GM23338 (cell line): ENCODE results near the gene CACNB4. TPM values are rescaled to one million over a fixed set of nuclear protein-coding genes. Genes with fewer than 3 reads are reported as not detected.

Experiments used
- ATAC-seq: fragments of 200-7000 bp; cut with Tn5 transposase; 3 replicates; pipeline ENCODE4 v1.9.1; 2020
- DNase-seq: peaks from one replicate; pipeline ENCODE4 v3.0.0-alpha.2; 2015; ENCODE audit warnings: low spot score
- H2AFZ ChIP-seq: fragments of 200-600 bp; sonication (generic); 2 replicates; pipeline ENCODE4 v1.8.0; 2016; ENCODE audit warnings: antibody characterized with exemption, mild to moderate bottlenecking, moderate library complexity
- H3F3A ChIP-seq: fragments of 200-600 bp; sonication (generic); replicated peaks from 2 replicates; pipeline ENCODE4 v1.8.0; 2017; ENCODE audit warnings: antibody characterized with exemption, mixed run types, low read depth
- H3K27ac ChIP-seq: fragments of 200-600 bp; sonication (generic); 2 replicates; pipeline ENCODE4 v1.6.1; 2016; ENCODE audit warnings: low read depth
- H3K27me3 ChIP-seq: fragments of 200-600 bp; sonication (generic); 2 replicates; pipeline ENCODE4 v1.8.0; 2016; ENCODE audit warnings: mild to moderate bottlenecking, mixed run types, moderate library complexity; ENCODE audit not compliant: insufficient read depth
- H3K36me3 ChIP-seq: fragments of 200-600 bp; sonication (generic); 2 replicates; pipeline ENCODE4 v1.8.0; 2016; ENCODE audit warnings: mild to moderate bottlenecking; ENCODE audit not compliant: insufficient read depth
- H3K4me1 ChIP-seq: fragments of 200-600 bp; sonication (generic); 2 replicates; pipeline ENCODE4 v1.8.0; 2016; ENCODE audit warnings: mild to moderate bottlenecking, moderate library complexity; ENCODE audit not compliant: insufficient read depth
- H3K4me2 ChIP-seq: fragments of 200-600 bp; sonication (generic); 2 replicates; pipeline ENCODE4 v1.7.1; 2017; ENCODE audit warnings: mixed run types
- H3K4me3 ChIP-seq: fragments of 200-600 bp; sonication (generic); 2 replicates; pipeline ENCODE4 v1.6.1; 2016; ENCODE audit warnings: mixed run types
- H3K79me2 ChIP-seq: fragments of 200-600 bp; sonication (generic); replicated peaks from 2 replicates; pipeline ENCODE4 v1.8.0; 2017; ENCODE audit warnings: mild to moderate bottlenecking; ENCODE audit not compliant: insufficient read depth
- H3K9me2 ChIP-seq: fragments of 200-600 bp; sonication (generic); 2 replicates; pipeline ENCODE4 v1.8.0; 2017; ENCODE audit not compliant: insufficient read depth
- H4K20me1 ChIP-seq: fragments of 200-600 bp; sonication (generic); replicated peaks from 2 replicates; pipeline ENCODE4 v1.8.0; 2017; ENCODE audit warnings: mild to moderate bottlenecking; ENCODE audit not compliant: insufficient read depth
- H3K27ac Mint-ChIP-seq: 2 replicates; pipeline ENCODE4 v1.8.0; 2020; ENCODE audit warnings: inconsistent platforms, mild to moderate bottlenecking, moderate library complexity, mixed read lengths
- H3K27me3 Mint-ChIP-seq: 3 replicates; pipeline ENCODE4 v1.8.0; 2022; ENCODE audit warnings: low read depth, mild to moderate bottlenecking, moderate library complexity, mixed read lengths, inconsistent platforms; ENCODE audit not compliant: insufficient read depth, poor library complexity
- H3K36me3 Mint-ChIP-seq: 3 replicates; pipeline ENCODE4 v1.8.0; 2021; ENCODE audit warnings: low read depth, mild to moderate bottlenecking, inconsistent platforms, moderate library complexity, mixed read lengths
- H3K4me1 Mint-ChIP-seq: 3 replicates; pipeline ENCODE4 v1.8.0; 2020; ENCODE audit warnings: mild to moderate bottlenecking, inconsistent platforms, mixed read lengths
- H3K4me3 Mint-ChIP-seq: 3 replicates; pipeline ENCODE4 v1.8.0; 2021; ENCODE audit warnings: moderate library complexity, mild to moderate bottlenecking, inconsistent platforms, mixed read lengths
- H3K9me3 Mint-ChIP-seq: 3 replicates; pipeline ENCODE4 v1.8.0; 2020; ENCODE audit warnings: moderate library complexity, mild to moderate bottlenecking, inconsistent platforms, mixed read lengths
- CREB1 ChIP-seq: fragments of 250-450 bp; sonication (Bioruptor Pico); IDR thresholded peaks from 2 replicates; pipeline ENCODE4 v1.5.0; 2020; ENCODE audit warnings: low read depth, mild to moderate bottlenecking, moderate library complexity
- EZH2 ChIP-seq: fragments of 200-600 bp; sonication (generic); IDR thresholded peaks from one replicate; pipeline ENCODE4 v1.8.0; 2017; ENCODE audit warnings: antibody characterized with exemption, mild to moderate bottlenecking, low read depth; ENCODE audit not compliant: unreplicated experiment
- EZH2phosphoT487 ChIP-seq: fragments of 200-600 bp; sonication (generic); IDR thresholded peaks from one replicate; pipeline ENCODE4 v1.8.1; 2018; ENCODE audit warnings: antibody characterized with exemption; ENCODE audit not compliant: unreplicated experiment
- JUNB ChIP-seq: IDR thresholded peaks from one replicate; pipeline ENCODE4 v1.6.1; 2016; ENCODE audit warnings: antibody characterized with exemption; ENCODE audit not compliant: unreplicated experiment
- NANOG ChIP-seq: IDR thresholded peaks from 2 replicates; pipeline ENCODE4 v1.6.1; 2016; ENCODE audit warnings: antibody characterized with exemption, borderline replicate concordance
- POLR2AphosphoS5 ChIP-seq: IDR thresholded peaks from 2 replicates; pipeline ENCODE4 v1.6.1; 2016; ENCODE audit warnings: antibody characterized with exemption, low read depth
- REST ChIP-seq: IDR thresholded peaks from one replicate; pipeline ENCODE4 v1.6.1; 2018; ENCODE audit warnings: antibody characterized with exemption; ENCODE audit not compliant: unreplicated experiment
- STAT1 ChIP-seq: IDR thresholded peaks from one replicate; pipeline ENCODE4 v1.6.1; 2016; ENCODE audit warnings: antibody characterized with exemption; ENCODE audit not compliant: unreplicated experiment
- ZNF114 ChIP-seq: fragments of 250-450 bp; sonication (Bioruptor Pico); IDR thresholded peaks from 2 replicates; pipeline ENCODE4 v1.5.0; 2020; ENCODE audit warnings: mild to moderate bottlenecking, moderate library complexity
- ZNF331 ChIP-seq: fragments of 250-450 bp; sonication (Bioruptor Pico); IDR thresholded peaks from 2 replicates; pipeline ENCODE4 v1.5.0; 2020; ENCODE audit warnings: low read depth, mild to moderate bottlenecking, moderate library complexity
- ZNF462 ChIP-seq: fragments of 250-450 bp; sonication (Bioruptor Pico); IDR thresholded peaks from 2 replicates; pipeline ENCODE4 v1.5.0; 2020; ENCODE audit warnings: mild to moderate bottlenecking, moderate library complexity
- polyA plus RNA-seq: library from polyadenylated mRNA; unstranded; fragments of >200 nt; fragmentation: Nextera tagmentation; extraction: Ambion mirVana; gene quantifications from 2 replicates; pipeline ENCODE4 v1.2.1, GENCODE V29; 2016
- total RNA-seq: library from RNA; depleted of rRNA; stranded (reverse); fragments of >200 nt; shearing (Covaris generic); gene quantifications from 2 replicates; pipeline ENCODE4 v1.2.3, GENCODE V29; 2014
- TF ChIP-seq, protein P1 (sequence below), 2 experiments: fragments of 200-600 bp in 1 of 2; sonication (generic) in 1 of 2; conservative IDR thresholded peaks; 2 replicates each; pipeline versions ENCODE4 v1.5.1 to v1.6.1; 2016 to 2017; ENCODE audit warnings: antibody characterized with exemption in 2 of 2, low read depth in 2 of 2, mild to moderate bottlenecking in 2 of 2, moderate library complexity in 1 of 2
- TF ChIP-seq, protein P2 (sequence below): IDR thresholded peaks from 2 replicates; pipeline ENCODE4 v1.6.1; 2016; ENCODE audit warnings: antibody characterized with exemption

The CACNB4 gene
- total and polyA plus RNA-seq, 2 experiments from 2014 or later, result 4.0 to 9.8 TPM

GRCh38 chr2:151931756-151932155, 167.1 kb downstream of the CACNB4 start:
- DNase-seq (no peak), ATAC-seq (no peak)
- no peaks in the 10 kb centered on the region for H4K20me1 ChIP-seq
- no peaks in the 10 kb centered on the region for H3F3A ChIP-seq
- H3K79me2 ChIP-seq, result no peaks in the 10 kb centered on the region
- no peak overlapping the region for H3K4me3 Mint-ChIP-seq
- H3K4me3 ChIP-seq, result no peak overlapping the region
- H3K36me3 ChIP-seq, result no peaks in the 10 kb centered on the region
- H3K27me3 ChIP-seq, result no peaks in the 10 kb centered on the region
- H3K9me2 ChIP-seq, result no peaks in the 10 kb centered on the region
- no peak overlapping the region for H3K27ac ChIP-seq
- no peaks in the 10 kb centered on the region for H3K36me3 Mint-ChIP-seq
- peaks cover 19% of the 10 kb centered on the region; the same call in 1 of the 2 replicates for H3K4me1 ChIP-seq
- H3K9me3 Mint-ChIP-seq, result no peaks in the 10 kb centered on the region
- peaks cover 23% of the 10 kb centered on the region for H3K4me1 Mint-ChIP-seq
- H3K27ac Mint-ChIP-seq, result no peak overlapping the region
- no peak for TF ChIP-seq ZNF462
- no peak for TF ChIP-seq ZNF331 (CRISPR knock-in tag)
- TF ChIP-seq POLR2AphosphoS5, result no peak
- no peak for TF ChIP-seq CREB1 (CRISPR knock-in tag)
- TF ChIP-seq ZNF114 (CRISPR knock-in tag), result no peak
- TF ChIP-seq, protein P1, sequence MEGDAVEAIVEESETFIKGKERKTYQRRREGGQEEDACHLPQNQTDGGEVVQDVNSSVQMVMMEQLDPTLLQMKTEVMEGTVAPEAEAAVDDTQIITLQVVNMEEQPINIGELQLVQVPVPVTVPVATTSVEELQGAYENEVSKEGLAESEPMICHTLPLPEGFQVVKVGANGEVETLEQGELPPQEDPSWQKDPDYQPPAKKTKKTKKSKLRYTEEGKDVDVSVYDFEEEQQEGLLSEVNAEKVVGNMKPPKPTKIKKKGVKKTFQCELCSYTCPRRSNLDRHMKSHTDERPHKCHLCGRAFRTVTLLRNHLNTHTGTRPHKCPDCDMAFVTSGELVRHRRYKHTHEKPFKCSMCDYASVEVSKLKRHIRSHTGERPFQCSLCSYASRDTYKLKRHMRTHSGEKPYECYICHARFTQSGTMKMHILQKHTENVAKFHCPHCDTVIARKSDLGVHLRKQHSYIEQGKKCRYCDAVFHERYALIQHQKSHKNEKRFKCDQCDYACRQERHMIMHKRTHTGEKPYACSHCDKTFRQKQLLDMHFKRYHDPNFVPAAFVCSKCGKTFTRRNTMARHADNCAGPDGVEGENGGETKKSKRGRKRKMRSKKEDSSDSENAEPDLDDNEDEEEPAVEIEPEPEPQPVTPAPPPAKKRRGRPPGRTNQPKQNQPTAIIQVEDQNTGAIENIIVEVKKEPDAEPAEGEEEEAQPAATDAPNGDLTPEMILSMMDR (conservative IDR thresholded peaks at IDR 0.05; ENCODE audit: low read depth in 2 of 2), result no peak
- TF ChIP-seq REST, result no peak
- TF ChIP-seq JUNB, result no peak
- no peak for TF ChIP-seq NANOG
- no peak for TF ChIP-seq STAT1
- TF ChIP-seq EZH2phosphoT487, result no peak
- TF ChIP-seq, protein P2, sequence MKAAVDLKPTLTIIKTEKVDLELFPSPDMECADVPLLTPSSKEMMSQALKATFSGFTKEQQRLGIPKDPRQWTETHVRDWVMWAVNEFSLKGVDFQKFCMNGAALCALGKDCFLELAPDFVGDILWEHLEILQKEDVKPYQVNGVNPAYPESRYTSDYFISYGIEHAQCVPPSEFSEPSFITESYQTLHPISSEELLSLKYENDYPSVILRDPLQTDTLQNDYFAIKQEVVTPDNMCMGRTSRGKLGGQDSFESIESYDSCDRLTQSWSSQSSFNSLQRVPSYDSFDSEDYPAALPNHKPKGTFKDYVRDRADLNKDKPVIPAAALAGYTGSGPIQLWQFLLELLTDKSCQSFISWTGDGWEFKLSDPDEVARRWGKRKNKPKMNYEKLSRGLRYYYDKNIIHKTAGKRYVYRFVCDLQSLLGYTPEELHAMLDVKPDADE, result no peak
- no peak for TF ChIP-seq EZH2
- H2AFZ ChIP-seq, result no peak overlapping the region
- H3K4me2 ChIP-seq, result no peak overlapping the region
- peaks cover 4% of the 10 kb centered on the region for H3K27me3 Mint-ChIP-seq
